Lower leg skin (tissue), 3 donors: Measurements from ENCODE around the gene OBSCN.

ENCODE experiments used
- CTCF ChIP-seq, 3 donors: fragments of 450-650 bp; IDR thresholded peaks; one replicate each; pipeline ENCODE4 v1.5.1; 2016; ENCODE audit warnings: antibody characterized with exemption in 3 of 3, mild to moderate bottlenecking in 3 of 3, moderate library complexity in 2 of 3
- POLR2A ChIP-seq, 2 donors: fragments of 450-650 bp; IDR thresholded peaks; one replicate each; pipeline ENCODE4 v1.6.1; 2016 to 2017; ENCODE audit warnings: antibody characterized with exemption in 2 of 2, mild to moderate bottlenecking in 1 of 2, moderate library complexity in 1 of 2

DNA sequence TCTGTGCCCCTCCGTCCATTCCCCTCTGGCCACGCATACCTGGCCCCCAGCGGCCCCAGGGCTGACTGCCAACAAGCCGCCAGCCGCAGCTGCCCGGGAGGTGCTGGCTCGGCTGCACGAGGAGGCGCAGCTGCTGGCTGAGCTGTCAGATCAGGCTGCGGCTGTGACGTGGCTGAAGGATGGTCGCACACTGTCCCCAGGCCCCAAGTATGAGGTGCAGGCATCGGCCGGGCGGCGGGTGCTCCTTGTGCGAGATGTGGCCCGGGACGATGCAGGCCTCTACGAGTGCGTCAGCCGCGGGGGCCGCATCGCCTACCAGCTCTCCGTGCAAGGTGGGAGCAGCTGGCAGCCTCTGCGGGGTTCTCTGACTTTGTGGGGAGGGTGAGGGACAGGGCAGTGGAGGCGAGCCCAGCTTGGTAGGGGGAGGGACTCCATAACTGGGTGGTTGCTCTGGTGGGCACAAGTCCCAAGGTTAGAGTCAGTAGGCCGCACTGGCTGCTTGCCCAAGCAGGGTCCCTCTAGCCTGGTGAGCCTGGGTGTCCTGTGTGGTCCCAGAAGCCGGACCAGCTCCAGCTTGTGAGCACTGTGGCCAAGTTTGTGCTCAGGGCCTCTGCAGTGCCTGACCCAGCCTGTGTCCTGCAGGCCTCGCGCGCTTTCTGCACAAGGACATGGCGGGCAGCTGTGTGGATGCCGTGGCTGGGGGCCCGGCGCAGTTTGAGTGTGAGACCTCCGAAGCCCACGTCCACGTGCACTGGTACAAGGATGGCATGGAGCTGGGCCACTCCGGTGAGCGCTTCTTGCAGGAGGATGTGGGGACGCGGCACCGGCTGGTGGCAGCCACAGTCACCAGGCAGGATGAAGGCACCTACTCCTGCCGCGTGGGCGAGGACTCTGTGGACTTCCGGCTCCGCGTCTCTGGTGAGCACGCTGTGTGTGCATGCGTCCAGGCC is 8.8 kb downstream of the OBSCN start:
- TF ChIP-seq POLR2A (IDR thresholded peaks at IDR 0.05) = no peak
- no peak for TF ChIP-seq CTCF (IDR thresholded peaks at IDR 0.05)
